Glutamatergic neuron (in vitro differentiated cells): ENCODE results near the gene APOBR. TPM values are rescaled to one million over a fixed set of nuclear protein-coding genes. Genes with fewer than 3 reads are reported as not detected.
A peak's percentile ranks its signal among the peaks of the same experiment; 100 is the strongest.

Experiments used
- DNase-seq: peaks from one replicate; pipeline ENCODE4 v3.0.0; 2022
- H3K27ac Mint-ChIP-seq: one replicate; pipeline ENCODE4 v1.8.0; 2020; ENCODE audit warnings: mild to moderate bottlenecking, mixed read lengths, inconsistent platforms; ENCODE audit not compliant: unreplicated experiment
- H3K27me3 Mint-ChIP-seq: one replicate; pipeline ENCODE4 v1.8.0; 2020; ENCODE audit warnings: mild to moderate bottlenecking, moderate library complexity, mixed read lengths, inconsistent platforms; ENCODE audit not compliant: unreplicated experiment
- H3K36me3 Mint-ChIP-seq: one replicate; pipeline ENCODE4 v1.8.0; 2020; ENCODE audit warnings: mild to moderate bottlenecking, mixed read lengths, inconsistent platforms; ENCODE audit not compliant: unreplicated experiment
- H3K4me1 Mint-ChIP-seq: one replicate; pipeline ENCODE4 v1.8.0; 2020; ENCODE audit warnings: mild to moderate bottlenecking, low read depth, mixed read lengths, inconsistent platforms; ENCODE audit not compliant: unreplicated experiment
- H3K4me3 Mint-ChIP-seq: one replicate; pipeline ENCODE4 v1.8.0; 2020; ENCODE audit warnings: mild to moderate bottlenecking, mixed read lengths, inconsistent platforms; ENCODE audit not compliant: unreplicated experiment
- H3K9me3 Mint-ChIP-seq: one replicate; pipeline ENCODE4 v1.8.0; 2020; ENCODE audit warnings: mild to moderate bottlenecking, moderate library complexity, mixed read lengths, inconsistent platforms; ENCODE audit not compliant: unreplicated experiment
- total RNA-seq: library from RNA; stranded (reverse); fragmentation: NEBNext Ultra II Directional; extraction: Animal tissue kit (Norgen Biotek cat#: 25700); gene quantifications from one replicate; pipeline ENCODE4 v1.2.1, GENCODE V29; 2021; ENCODE audit not compliant: unreplicated experiment
- TF ChIP-seq, protein P1 (sequence below): fragments of 200-600 bp; sonication (generic); IDR thresholded peaks from one replicate; pipeline ENCODE4 v1.5.0; 2021; ENCODE audit not compliant: partially characterized antibody, unreplicated experiment

APOBR gene
- total RNA-seq, 1 donor from 2014 or later = not detected

GRCh38 chr16:28491970-28492474, 2.4 kb upstream of the APOBR start, which contains the start of gene CLN3:
TSS of gene CLN3 (minus strand) at chr16:28492074. CDS start at chr16:28491759, 315 bp downstream.
- DNase-seq = peak; percentile 85
- H3K4me1 Mint-ChIP-seq = no peaks in the 10 kb centered on the region
- TF ChIP-seq, protein P1, sequence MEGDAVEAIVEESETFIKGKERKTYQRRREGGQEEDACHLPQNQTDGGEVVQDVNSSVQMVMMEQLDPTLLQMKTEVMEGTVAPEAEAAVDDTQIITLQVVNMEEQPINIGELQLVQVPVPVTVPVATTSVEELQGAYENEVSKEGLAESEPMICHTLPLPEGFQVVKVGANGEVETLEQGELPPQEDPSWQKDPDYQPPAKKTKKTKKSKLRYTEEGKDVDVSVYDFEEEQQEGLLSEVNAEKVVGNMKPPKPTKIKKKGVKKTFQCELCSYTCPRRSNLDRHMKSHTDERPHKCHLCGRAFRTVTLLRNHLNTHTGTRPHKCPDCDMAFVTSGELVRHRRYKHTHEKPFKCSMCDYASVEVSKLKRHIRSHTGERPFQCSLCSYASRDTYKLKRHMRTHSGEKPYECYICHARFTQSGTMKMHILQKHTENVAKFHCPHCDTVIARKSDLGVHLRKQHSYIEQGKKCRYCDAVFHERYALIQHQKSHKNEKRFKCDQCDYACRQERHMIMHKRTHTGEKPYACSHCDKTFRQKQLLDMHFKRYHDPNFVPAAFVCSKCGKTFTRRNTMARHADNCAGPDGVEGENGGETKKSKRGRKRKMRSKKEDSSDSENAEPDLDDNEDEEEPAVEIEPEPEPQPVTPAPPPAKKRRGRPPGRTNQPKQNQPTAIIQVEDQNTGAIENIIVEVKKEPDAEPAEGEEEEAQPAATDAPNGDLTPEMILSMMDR = no peak
- H3K36me3 Mint-ChIP-seq = no peaks in the 10 kb centered on the region
- H3K27me3 Mint-ChIP-seq = peaks cover 11% of the 10 kb centered on the region
- peaks cover 8% of the 10 kb centered on the region for H3K9me3 Mint-ChIP-seq
- H3K4me3 Mint-ChIP-seq = peak within 1 kb of the TSS; percentile 95
- peak within 1 kb of the TSS; percentile 100 for H3K27ac Mint-ChIP-seq

DNA sequence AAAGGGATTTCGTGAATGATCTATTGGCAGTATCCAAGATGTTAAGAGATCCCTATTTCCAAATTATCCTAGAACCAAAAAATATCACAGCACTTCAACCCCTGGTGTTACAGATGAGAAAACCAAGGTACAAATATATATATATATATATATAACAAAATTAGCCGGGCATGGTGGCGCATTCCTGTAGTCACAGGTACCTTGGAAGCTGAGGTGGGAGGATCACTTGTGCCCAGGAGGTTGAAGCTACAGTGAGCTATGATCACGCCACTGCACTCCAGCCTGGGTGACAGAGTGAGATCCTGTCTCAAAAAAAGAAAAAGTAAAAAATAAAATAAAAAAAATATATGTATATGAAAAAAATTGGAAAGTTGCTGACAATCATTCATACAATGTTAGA, 1.9 kb upstream of the APOBR start:
- no peak for DNase-seq
- peaks cover 8% of the 10 kb centered on the region for H3K9me3 Mint-ChIP-seq
- H3K27me3 Mint-ChIP-seq = peaks cover 11% of the 10 kb centered on the region
- peak overlapping the region; percentile 100 for H3K27ac Mint-ChIP-seq
- H3K4me1 Mint-ChIP-seq = no peaks in the 10 kb centered on the region
- H3K36me3 Mint-ChIP-seq = no peaks in the 10 kb centered on the region
- peak overlapping the region; percentile 95 for H3K4me3 Mint-ChIP-seq
- TF ChIP-seq, protein P1 = no peak

DNA sequence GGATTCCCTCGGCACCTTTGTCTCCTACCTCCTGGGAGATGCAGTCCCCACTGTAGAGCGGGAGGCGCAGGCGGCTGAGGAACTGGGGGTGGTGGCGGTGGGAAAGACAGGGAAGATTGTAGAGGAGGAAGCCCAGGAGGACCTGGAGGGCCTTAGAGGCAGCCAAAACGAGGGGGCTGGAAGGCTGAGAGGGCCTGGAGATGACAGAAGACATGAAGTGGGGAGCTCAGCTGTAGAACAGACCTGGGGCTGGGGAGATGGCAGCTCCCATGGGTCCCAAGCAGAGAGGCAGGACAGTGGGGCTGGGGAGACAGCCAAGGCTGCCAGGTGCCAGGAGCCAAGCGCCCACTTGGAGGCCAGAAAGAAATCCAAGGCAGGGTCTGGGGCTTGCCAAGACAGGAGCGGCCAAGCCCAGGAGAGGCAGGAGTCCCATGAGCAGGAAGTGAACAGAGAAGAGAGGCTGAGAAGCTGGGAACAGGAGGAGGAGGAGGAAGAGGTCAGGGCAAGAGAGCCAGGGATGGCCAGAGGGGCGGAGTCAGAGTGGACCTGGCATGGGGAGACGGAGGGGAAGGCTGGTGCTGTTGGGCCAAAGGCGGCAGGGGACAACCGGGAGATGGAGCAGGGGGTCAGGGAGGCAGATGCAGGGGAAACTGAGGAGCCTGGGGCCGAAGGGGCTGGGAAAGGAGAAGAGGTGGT, 803 bp downstream of the APOBR start:
- Mint-ChIP-seq H3K36me3 (no peaks in the 10 kb centered on the region), H3K4me1 (no peaks in the 10 kb centered on the region), H3K9me3 (peaks cover 9% of the 10 kb centered on the region), H3K27me3 (peaks cover 12% of the 10 kb centered on the region), H3K27ac (no peak overlapping the region), H3K4me3 (no peak overlapping the region)
- TF ChIP-seq, protein P1 = no peak
- DNase-seq = no peak

DNA sequence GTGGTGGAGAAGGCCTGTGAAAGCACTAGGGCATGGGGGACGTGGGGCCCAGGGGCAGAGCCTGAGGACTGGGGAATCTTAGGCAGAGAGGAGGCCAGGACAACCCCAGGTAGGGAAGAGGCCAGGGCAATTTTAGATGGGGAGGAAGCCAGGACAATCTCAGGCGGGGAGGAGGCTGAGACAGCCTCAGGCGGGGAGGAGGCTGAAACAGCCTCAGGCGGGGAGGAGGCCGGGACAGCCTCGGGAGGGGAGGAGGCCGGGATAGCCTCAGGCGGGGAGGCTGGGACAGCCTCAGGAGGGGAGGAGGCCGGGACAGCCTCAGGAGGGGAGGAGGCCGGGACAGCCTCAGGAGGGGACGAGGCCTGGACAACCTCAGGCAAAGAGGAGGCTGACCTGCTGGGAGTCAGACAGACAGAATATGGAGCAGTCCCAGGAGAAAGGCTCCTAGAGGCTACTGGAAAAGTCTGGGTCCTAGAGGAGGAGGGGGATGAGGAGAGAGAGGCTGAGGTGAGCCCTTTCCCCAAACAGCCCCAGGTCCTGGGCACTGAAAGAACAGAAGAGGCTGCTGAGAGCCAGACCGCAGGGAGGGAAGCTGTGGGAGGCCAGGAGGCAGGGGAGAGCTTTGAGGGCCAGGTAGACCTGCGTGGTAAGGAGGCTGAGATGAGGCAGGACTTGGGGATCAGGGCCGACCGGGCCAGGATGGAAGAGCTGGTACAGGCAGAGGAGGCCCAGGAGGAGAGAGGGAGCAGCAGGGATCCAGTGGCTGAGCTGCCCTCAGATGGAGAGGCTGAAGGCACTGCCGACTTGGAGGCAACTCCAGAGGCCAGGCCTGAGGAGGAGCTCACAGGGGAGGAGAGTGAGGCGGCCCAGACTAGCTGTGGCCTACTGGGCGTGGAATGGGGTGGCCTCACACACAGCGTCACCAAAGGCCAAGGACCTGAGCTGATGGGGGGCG, 1.6 kb downstream of the APOBR start:
- peaks cover 8% of the 10 kb centered on the region for H3K9me3 Mint-ChIP-seq
- TF ChIP-seq, protein P1 = no peak
- DNase-seq = no peak
- H3K27ac Mint-ChIP-seq = no peak overlapping the region
- no peaks in the 10 kb centered on the region for H3K36me3 Mint-ChIP-seq
- no peaks in the 10 kb centered on the region for H3K4me1 Mint-ChIP-seq
- no peak overlapping the region for H3K4me3 Mint-ChIP-seq
- H3K27me3 Mint-ChIP-seq = peaks cover 12% of the 10 kb centered on the region
